GM12874 (cell line): Measurements from ENCODE around the gene BBS9.

Experiments
- CTCF ChIP-seq: IDR thresholded peaks from 2 replicates; pipeline ENCODE4 v1.5.1; 2011; ENCODE audit warnings: low read depth, mild to moderate bottlenecking, control low read depth, low read length, moderate library complexity; ENCODE audit not compliant: insufficient read depth

The BBS9 gene

GRCh38 chr7:33155811-33156210 is 26.4 kb downstream of the BBS9 start:
- no peak for TF ChIP-seq CTCF

- no peak for TF ChIP-seq CTCF
These were observed 27.1 kb downstream of the BBS9 start for GRCh38 chr7:33156441-33156840.

GRCh38 chr7:33157311-33157710 is 27.9 kb downstream of the BBS9 start:
- no peak for TF ChIP-seq CTCF

GRCh38 chr7:33157781-33158180 is 28.4 kb downstream of the BBS9 start:
- no peak for TF ChIP-seq CTCF

GRCh38 chr7:33177876-33178275 is 48.5 kb downstream of the BBS9 start:
- TF ChIP-seq CTCF = no peak

- no peak for TF ChIP-seq CTCF
These were observed 50.2 kb downstream of the BBS9 start for GRCh38 chr7:33179519-33179918.

GRCh38 chr7:33183504-33183903 is 54.1 kb downstream of the BBS9 start:
- no peak for TF ChIP-seq CTCF

GRCh38 chr7:33184828-33185227 is 55.5 kb downstream of the BBS9 start:
- TF ChIP-seq CTCF = no peak
